Activated T-helper 1 cell treated with anti-CD3 and anti-CD28 coated beads, Interleukin-12 subunit alpha, Interleukin-12 subunit beta, Interleukin-2, Interleukin-4 antibody, amounts not matched to agents 30 ng/mL and 10 ng/mL and 1 ng/mL, durations not matched to agents 14 hours and 24 hours and 36 hours (primary cell): ENCODE results near the gene CNP. TPM values are rescaled to one million over a fixed set of nuclear protein-coding genes. Genes with fewer than 3 reads are reported as not detected.
A peak's percentile ranks its signal among the peaks of the same experiment; 100 is the strongest.

ENCODE experiments used
- DNase-seq: peaks from one replicate; pipeline ENCODE4 v3.0.0; 2021; ENCODE audit warnings: low spot score
- H3K27ac Mint-ChIP-seq: one replicate; pipeline ENCODE4 v1.8.0; 2021; ENCODE audit warnings: mild to moderate bottlenecking, mixed read lengths
- H3K27me3 Mint-ChIP-seq: one replicate; pipeline ENCODE4 v1.8.0; 2022; ENCODE audit warnings: mild to moderate bottlenecking, moderate library complexity, mixed read lengths; ENCODE audit not compliant: insufficient read depth
- H3K36me3 Mint-ChIP-seq: one replicate; pipeline ENCODE4 v1.8.0; 2021; ENCODE audit warnings: low read depth, mixed read lengths
- H3K4me1 Mint-ChIP-seq: one replicate; pipeline ENCODE4 v1.8.0; 2021; ENCODE audit warnings: low read depth, mixed read lengths
- H3K4me3 Mint-ChIP-seq: one replicate; pipeline ENCODE4 v1.8.0; 2021; ENCODE audit warnings: mild to moderate bottlenecking, moderate library complexity, mixed read lengths
- H3K9me3 Mint-ChIP-seq: one replicate; pipeline ENCODE4 v1.8.0; 2021; ENCODE audit warnings: mixed read lengths
- intact Hi-C: fragments of 100-400 bp; cut with micrococcal nuclease; formaldehyde crosslinking; loops from one replicate; pipeline ENCODE4 v1.15.1; 2024
- total RNA-seq: library from RNA; stranded (reverse); gene quantifications from 2 replicates; pipeline ENCODE4 v1.2.3, GENCODE V29; 2022

The CNP gene
- total RNA-seq, 1 donor from 2014 or later: 89.8 TPM

- intact Hi-C loops: no loop called here
- Mint-ChIP-seq H3K36me3 (no peaks in the 10 kb centered on the region), H3K4me3 (no peak overlapping the region), H3K27ac (no peak overlapping the region), H3K27me3 (no peaks in the 10 kb centered on the region), H3K4me1 (no peaks in the 10 kb centered on the region), H3K9me3 (no peaks in the 10 kb centered on the region)
- no peak for DNase-seq
Observed at GRCh38 chr17:41956522-41956921, 10.1 kb upstream of the CNP start.

DNA sequence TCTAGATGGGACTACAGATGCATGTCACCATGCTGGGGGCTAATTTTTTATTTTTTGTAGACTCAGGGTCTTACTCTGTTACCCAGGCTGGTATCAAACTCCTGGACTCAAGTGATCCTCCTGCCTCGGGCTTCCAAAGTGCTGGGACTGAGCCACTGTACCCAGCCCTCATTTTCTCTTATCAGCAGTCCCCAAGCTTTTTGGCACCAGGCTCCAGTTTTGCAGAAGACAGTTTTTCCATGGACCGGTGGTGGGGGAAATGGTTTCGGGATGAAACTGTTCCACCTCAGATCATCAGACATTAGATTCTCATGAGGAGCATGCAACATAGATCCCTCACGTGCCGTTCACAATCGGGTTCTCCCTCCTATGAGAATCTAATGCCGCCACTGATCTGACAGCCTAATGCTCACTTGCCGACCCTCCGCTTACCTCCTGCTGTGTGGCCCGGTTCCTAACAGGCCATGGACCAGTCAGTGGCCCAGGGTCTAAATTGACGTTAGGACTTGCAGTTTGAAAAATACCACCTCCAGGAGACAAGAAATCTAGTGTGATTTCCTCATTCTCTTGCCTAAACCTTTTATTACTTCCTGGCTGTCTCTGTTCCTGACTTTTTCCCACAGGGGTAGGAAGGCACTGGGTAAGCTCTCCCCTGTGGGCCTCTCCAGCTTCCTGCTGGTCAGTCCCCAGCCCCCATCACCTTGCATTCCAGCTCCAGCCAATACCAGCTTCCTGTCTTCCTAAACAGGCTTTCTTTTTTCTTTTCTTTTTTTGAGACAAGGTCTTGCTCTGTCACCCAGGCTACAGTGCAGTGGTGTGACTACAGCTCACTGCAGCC, 9.3 kb upstream of the CNP start:
- no peak overlapping the region for H3K27ac Mint-ChIP-seq
- H3K36me3 Mint-ChIP-seq: no peaks in the 10 kb centered on the region
- no peaks in the 10 kb centered on the region for H3K4me1 Mint-ChIP-seq
- intact Hi-C loops: no loop called here
- no peaks in the 10 kb centered on the region for H3K27me3 Mint-ChIP-seq
- H3K9me3 Mint-ChIP-seq: no peaks in the 10 kb centered on the region
- no peak for DNase-seq
- H3K4me3 Mint-ChIP-seq: no peak overlapping the region

DNA sequence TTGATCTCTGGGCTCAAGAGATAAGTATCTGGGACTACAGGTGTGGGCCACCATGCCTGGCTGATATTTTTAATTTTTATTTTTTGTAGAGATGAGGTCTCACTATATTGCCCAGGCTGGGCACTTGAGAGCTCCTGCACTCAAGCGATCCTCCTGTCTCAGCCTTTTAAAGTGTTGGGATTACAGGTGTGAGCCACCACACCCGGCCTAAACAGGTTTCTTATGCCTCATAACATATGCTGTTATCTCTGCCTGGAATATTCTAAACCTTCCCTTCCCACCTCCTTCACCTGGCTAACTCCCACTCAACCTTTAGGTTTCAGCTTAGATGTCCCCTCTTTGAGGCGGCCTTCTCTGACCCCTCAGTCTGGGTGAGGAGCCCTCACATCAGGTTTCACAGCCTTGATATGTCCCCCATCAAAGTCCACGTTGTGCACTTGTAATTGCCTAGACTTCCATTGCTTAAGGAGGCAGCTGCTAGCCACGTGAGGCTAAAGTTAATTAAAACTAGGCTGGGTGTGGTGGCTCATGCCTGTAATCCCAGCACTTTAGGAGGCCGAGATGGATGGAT, 8.6 kb upstream of the CNP start:
- DNase-seq: no peak

DNA sequence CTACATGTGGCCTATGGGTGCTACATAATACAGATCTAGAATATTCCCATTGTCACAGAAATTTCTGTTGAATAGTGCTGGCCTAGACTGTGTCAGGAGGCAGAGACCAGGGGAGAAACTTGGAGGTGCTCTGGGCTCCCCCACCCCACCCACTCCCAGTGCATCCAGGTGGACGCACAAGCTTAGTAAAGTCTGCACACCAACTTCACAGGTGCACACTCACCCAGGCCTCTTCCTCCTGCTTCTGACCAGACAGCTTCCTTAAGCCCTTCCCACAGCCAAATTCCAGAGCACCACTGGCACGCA, 7.6 kb upstream of the CNP start:
- Mint-ChIP-seq H3K4me3 (no peak overlapping the region), H3K36me3 (no peaks in the 10 kb centered on the region), H3K27me3 (no peaks in the 10 kb centered on the region), H3K9me3 (no peaks in the 10 kb centered on the region), H3K4me1 (no peaks in the 10 kb centered on the region), H3K27ac (no peak overlapping the region)
- intact Hi-C loops: no loop called here
- DNase-seq: no peak

More for the DNA sequence above, 8.6 kb upstream of the CNP start:
- Mint-ChIP-seq H3K9me3 (no peaks in the 10 kb centered on the region), H3K4me1 (no peaks in the 10 kb centered on the region), H3K4me3 (no peak overlapping the region), H3K27me3 (no peaks in the 10 kb centered on the region), H3K36me3 (no peaks in the 10 kb centered on the region), H3K27ac (no peak overlapping the region)
- intact Hi-C loops: no loop called here

DNA sequence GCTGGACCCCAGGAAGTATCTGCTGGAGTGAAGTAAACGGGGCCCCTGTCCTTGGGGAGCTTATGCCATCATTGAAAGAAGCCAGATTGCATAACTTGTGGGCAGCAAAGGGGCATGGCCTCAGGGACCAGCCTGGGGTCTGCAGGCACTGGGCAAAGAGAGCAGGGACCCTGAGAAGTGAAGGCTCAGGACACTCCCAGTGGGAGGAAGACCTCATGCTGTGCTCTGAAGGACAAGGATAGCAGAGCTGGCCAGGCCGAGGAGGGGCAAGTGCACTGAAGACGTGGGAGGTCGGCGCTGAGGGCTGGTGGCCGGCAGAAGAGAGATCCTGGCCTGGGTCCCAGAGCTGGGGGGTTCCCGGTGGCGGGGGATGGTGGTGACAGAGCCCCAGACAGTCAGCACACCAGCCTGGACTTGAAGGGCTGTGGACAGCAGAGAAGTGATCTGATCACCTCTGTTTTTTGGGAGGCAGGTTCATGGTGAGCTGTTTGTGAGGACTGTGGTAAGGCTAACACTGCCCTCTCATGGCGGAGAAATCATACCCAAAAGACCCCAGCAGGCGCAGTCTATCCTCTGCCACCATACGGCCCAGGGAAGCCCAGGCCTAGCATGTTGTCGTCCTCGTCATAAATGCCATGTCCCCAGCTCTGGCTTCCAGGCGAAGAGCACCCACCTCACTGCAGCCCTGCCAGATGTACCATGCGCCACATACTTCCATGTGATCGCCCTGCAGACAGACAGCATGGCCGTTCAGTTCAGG, 7.1 kb upstream of the CNP start:
- Mint-ChIP-seq H3K27ac (no peak overlapping the region), H3K4me1 (no peaks in the 10 kb centered on the region), H3K36me3 (no peaks in the 10 kb centered on the region), H3K27me3 (no peaks in the 10 kb centered on the region), H3K4me3 (no peak overlapping the region), H3K9me3 (no peaks in the 10 kb centered on the region)
- intact Hi-C loops: no loop called here
- DNase-seq: no peak

DNA sequence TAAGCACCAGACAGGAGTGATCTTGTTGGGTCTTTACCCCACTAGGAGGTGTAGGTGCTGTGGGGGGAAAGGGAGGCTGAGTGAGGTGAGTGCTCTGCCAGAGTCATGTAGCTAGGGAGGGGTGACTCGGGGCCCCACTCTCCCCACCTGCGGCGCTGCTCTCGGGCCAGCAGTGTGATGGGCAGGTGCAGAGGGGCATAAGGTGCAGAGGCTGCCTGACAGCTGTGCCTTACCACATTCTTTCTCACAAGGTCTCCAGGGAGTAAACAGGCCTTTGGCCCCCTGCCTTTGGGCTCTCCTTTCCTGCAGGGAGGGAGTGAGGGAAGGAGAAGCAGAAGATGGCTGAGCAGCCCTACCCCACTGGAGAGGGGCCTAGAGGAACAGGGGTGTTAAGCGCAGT, 4.5 kb upstream of the CNP start:
- Mint-ChIP-seq H3K27me3 (no peaks in the 10 kb centered on the region), H3K4me1 (peaks cover 14% of the 10 kb centered on the region), H3K4me3 (no peak overlapping the region), H3K9me3 (no peaks in the 10 kb centered on the region), H3K27ac (no peak overlapping the region), H3K36me3 (no peaks in the 10 kb centered on the region)
- no peak for DNase-seq
- intact Hi-C loops: no loop called here

DNA sequence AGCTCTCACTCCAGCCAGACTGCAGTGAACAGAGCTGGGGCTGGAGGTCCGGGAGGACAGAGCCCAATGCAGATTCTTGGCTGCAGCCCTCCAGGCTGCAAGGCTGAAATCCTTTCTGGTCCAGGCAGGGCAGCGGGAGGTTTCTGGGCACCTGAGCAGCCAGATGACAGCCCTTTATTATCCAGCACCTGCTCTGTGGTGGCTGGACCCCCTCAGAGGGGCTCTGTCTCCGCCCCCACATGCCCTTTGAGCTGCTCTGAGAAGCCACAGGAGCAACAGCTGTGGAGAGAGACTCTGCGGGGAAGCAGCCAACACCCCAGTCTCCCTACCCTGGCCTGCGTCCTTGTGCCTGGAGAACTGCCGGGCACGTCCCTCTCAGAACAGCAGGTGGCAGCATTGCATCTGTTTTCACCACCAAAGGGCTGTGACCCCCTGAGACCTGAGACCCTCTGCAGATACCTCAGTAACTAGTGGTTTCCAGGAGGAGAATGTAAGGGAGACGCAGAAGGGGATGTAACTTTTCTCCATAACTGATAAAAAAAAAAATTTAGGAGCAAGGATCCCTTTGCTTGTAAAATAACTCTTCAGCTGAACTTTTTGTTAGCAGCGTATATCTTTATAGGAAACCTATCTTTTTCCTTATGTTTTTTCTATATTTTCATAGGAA, 3.7 kb upstream of the CNP start:
- Mint-ChIP-seq H3K4me3 (no peak overlapping the region), H3K36me3 (no peaks in the 10 kb centered on the region)

GRCh38 chr17:41965694-41966462, 717 bp upstream of the CNP start:
- peaks cover 26% of the 10 kb centered on the region for H3K4me1 Mint-ChIP-seq
- no peaks in the 10 kb centered on the region for H3K9me3 Mint-ChIP-seq
- H3K36me3 Mint-ChIP-seq: peaks cover 8% of the 10 kb centered on the region
- intact Hi-C loops: loop anchor here (1.0 to 5.0 kb wide), 8 partner anchors 36 to 856 kb away; partner anchors contain the start of genes BECN1, DHX58, DNAJC7 and KLHL11
- H3K4me3 Mint-ChIP-seq: peak overlapping the region; percentile 79
- no peaks in the 10 kb centered on the region for H3K27me3 Mint-ChIP-seq
- peak; percentile 54 for DNase-seq
- H3K27ac Mint-ChIP-seq: peak overlapping the region; percentile 82

More for the DNA sequence above, 3.7 kb upstream of the CNP start:
- H3K4me1 Mint-ChIP-seq: peaks cover 21% of the 10 kb centered on the region
- H3K27me3 Mint-ChIP-seq: no peaks in the 10 kb centered on the region
- no peak overlapping the region for H3K27ac Mint-ChIP-seq
- peak; percentile 56 for DNase-seq
- H3K9me3 Mint-ChIP-seq: no peaks in the 10 kb centered on the region
- intact Hi-C loops: loop anchor here (1.0 kb wide), 3 partner anchors 138 to 218 kb away; partner anchors contain the start of gene KCNH4

- peak; percentile 43 for DNase-seq
- H3K4me1 Mint-ChIP-seq: peaks cover 31% of the 10 kb centered on the region
- H3K4me3 Mint-ChIP-seq: peak overlapping the region; percentile 87
Observed at GRCh38 chr17:41967141-41967920, 736 bp downstream of the CNP start.

GRCh38 chr17:41967921-41968578, 1.5 kb downstream of the CNP start:
- peaks cover 16% of the 10 kb centered on the region for H3K36me3 Mint-ChIP-seq
- no peaks in the 10 kb centered on the region for H3K9me3 Mint-ChIP-seq
- H3K27me3 Mint-ChIP-seq: no peaks in the 10 kb centered on the region
- intact Hi-C loops: loop anchor here (2.0 to 5.0 kb wide), 3 partner anchors 103 to 854 kb away; partner anchors contain the start of genes BECN1 and KLHL11
- H3K4me1 Mint-ChIP-seq: peaks cover 36% of the 10 kb centered on the region
- H3K4me3 Mint-ChIP-seq: peak overlapping the region; percentile 87
- no peak for DNase-seq
- no peak overlapping the region for H3K27ac Mint-ChIP-seq

More at GRCh38 chr17:41967141-41967920, 736 bp downstream of the CNP start:
- Mint-ChIP-seq H3K36me3 (peaks cover 13% of the 10 kb centered on the region), H3K9me3 (no peaks in the 10 kb centered on the region), H3K27me3 (no peaks in the 10 kb centered on the region), H3K27ac (peak overlapping the region; percentile 71)
- intact Hi-C loops: loop anchor here (2.0 to 5.0 kb wide), 3 partner anchors 103 to 855 kb away; partner anchors contain the start of genes BECN1 and KLHL11

DNA sequence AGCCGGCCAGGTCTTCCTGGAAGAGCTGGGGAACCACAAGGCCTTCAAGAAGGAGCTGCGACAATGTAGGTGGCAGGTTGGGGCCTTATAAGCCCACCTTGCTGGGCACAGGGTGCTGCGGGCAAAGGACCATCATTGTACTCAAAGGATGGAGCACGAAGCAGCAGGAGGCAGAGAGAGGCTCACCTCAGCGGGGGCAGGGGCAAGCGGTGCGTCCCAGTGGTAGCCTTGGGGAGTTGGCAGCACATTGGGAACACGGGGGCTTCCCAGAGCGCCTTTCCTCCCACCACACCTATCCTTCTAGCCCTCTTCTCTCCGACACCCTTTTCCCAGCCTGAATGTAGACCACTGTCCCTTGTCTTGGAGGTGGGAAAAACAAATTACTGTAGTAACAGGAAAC, 2.1 kb downstream of the CNP start:
- intact Hi-C loops: loop anchor here (5.0 kb wide), 1 partner anchor 854 kb away; the partner anchor contains the start of gene BECN1
- no peak overlapping the region for H3K27ac Mint-ChIP-seq
- H3K27me3 Mint-ChIP-seq: no peaks in the 10 kb centered on the region
- peak overlapping the region; percentile 87 for H3K4me3 Mint-ChIP-seq
- peaks cover 22% of the 10 kb centered on the region for H3K36me3 Mint-ChIP-seq
- H3K9me3 Mint-ChIP-seq: no peaks in the 10 kb centered on the region
- no peak for DNase-seq
- peaks cover 36% of the 10 kb centered on the region for H3K4me1 Mint-ChIP-seq
